Measurements from ENCODE around the gene PPM1J.
A peak's percentile ranks its signal among the peaks of the same experiment; 100 is the strongest.

Gene PPM1J

GRCh38 chr1:112706505-112707220 lies 8.5 kb downstream of the PPM1J start, which contains the start of gene RHOC:
RHOC (minus strand) TSS chr1:112707127; CDS start chr1:112703799, 3,328 bp downstream.
- ATAC-seq (replicated peaks) (peak; percentile 53), DNase-seq (no peak)
- no peaks in the 10 kb centered on the region for H3K9me3 Mint-ChIP-seq
- peaks cover 42 to 49% of the 10 kb centered on the region in 2 donors for H3K4me1 Mint-ChIP-seq (ENCODE audit: low read depth in 2 of 2)
- H3K27me3 Mint-ChIP-seq: no peaks in the 10 kb centered on the region
- H3K4me3 Mint-ChIP-seq: peak within 1 kb of the TSS; percentile 81 to 83
- H3K36me3 Mint-ChIP-seq (ENCODE audit: insufficient read depth): peaks cover 19% of the 10 kb centered on the region
- peak within 1 kb of the TSS; percentile 86 to 93 for H3K27ac Mint-ChIP-seq

GRCh38 chr1:112704934-112705627 lies 10.1 kb downstream of the PPM1J start:
- DNase-seq: peak; percentile 32 to 42 (median 39)
- Mint-ChIP-seq H3K36me3 (ENCODE audit: insufficient read depth) (peaks cover 19% of the 10 kb centered on the region), H3K4me1 (ENCODE audit: low read depth in 2 of 2) (peaks cover 55 to 62% of the 10 kb centered on the region in 2 donors), H3K27me3 (no peaks in the 10 kb centered on the region), H3K27ac (peak overlapping the region; percentile 86 to 93), H3K9me3 (no peaks in the 10 kb centered on the region), H3K4me3 (peak overlapping the region; percentile 81 to 83)
- ATAC-seq (replicated peaks): peak; percentile 71

- DNase-seq: no peak
These were observed 10.7 kb downstream of the PPM1J start for GRCh38 chr1:112704391-112704933.

GRCh38 chr1:112703706-112704105 lies 11.4 kb downstream of the PPM1J start:
- ATAC-seq (replicated peaks) (no peak), DNase-seq (no peak)
- H3K4me1 Mint-ChIP-seq (ENCODE audit: low read depth in 2 of 2): peaks cover 65 to 70% of the 10 kb centered on the region in 2 donors
- H3K27ac Mint-ChIP-seq: peak overlapping the region; percentile 86 to 93
- H3K9me3 Mint-ChIP-seq: no peaks in the 10 kb centered on the region
- H3K27me3 Mint-ChIP-seq: no peaks in the 10 kb centered on the region
- H3K4me3 Mint-ChIP-seq: peak overlapping the region; percentile 81 to 83
- H3K36me3 Mint-ChIP-seq (ENCODE audit: insufficient read depth): peaks cover 29% of the 10 kb centered on the region

More at GRCh38 chr1:112704391-112704933, 10.7 kb downstream of the PPM1J start:
- peaks cover 61 to 68% of the 10 kb centered on the region in 2 donors for H3K4me1 Mint-ChIP-seq (ENCODE audit: low read depth in 2 of 2)
- ATAC-seq (replicated peaks): peak; percentile 13
- peak overlapping the region; percentile 81 to 83 for H3K4me3 Mint-ChIP-seq
- H3K27me3 Mint-ChIP-seq: no peaks in the 10 kb centered on the region
- peak overlapping the region; percentile 86 to 93 for H3K27ac Mint-ChIP-seq
- peaks cover 23% of the 10 kb centered on the region for H3K36me3 Mint-ChIP-seq (ENCODE audit: insufficient read depth)
- H3K9me3 Mint-ChIP-seq: no peaks in the 10 kb centered on the region

GRCh38 chr1:112702420-112703261 lies 12.5 kb downstream of the PPM1J start:
- no peaks in the 10 kb centered on the region for H3K27me3 Mint-ChIP-seq
- H3K27ac Mint-ChIP-seq: peak overlapping the region; percentile 65 to 86
- H3K36me3 Mint-ChIP-seq (ENCODE audit: insufficient read depth): peaks cover 35% of the 10 kb centered on the region
- peak overlapping the region in 1 of 2 donors; percentile 23 for H3K4me3 Mint-ChIP-seq
- DNase-seq (no peak), ATAC-seq (replicated peaks) (no peak)
- H3K9me3 Mint-ChIP-seq: no peaks in the 10 kb centered on the region
- H3K4me1 Mint-ChIP-seq (ENCODE audit: low read depth in 2 of 2): peaks cover 65 to 66% of the 10 kb centered on the region in 2 donors

GRCh38 chr1:112702067-112702395 lies 13.1 kb downstream of the PPM1J start:
- H3K4me1 Mint-ChIP-seq (ENCODE audit: low read depth in 2 of 2): peaks cover 61 to 65% of the 10 kb centered on the region in 2 donors
- peak overlapping the region; percentile 5 to 23 for H3K4me3 Mint-ChIP-seq
- peaks cover 37% of the 10 kb centered on the region for H3K36me3 Mint-ChIP-seq (ENCODE audit: insufficient read depth)
- H3K27me3 Mint-ChIP-seq: no peaks in the 10 kb centered on the region
- DNase-seq (no peak), ATAC-seq (replicated peaks) (no peak)
- H3K27ac Mint-ChIP-seq: peak overlapping the region; percentile 65 to 75
- H3K9me3 Mint-ChIP-seq: no peaks in the 10 kb centered on the region

- Mint-ChIP-seq H3K36me3 (ENCODE audit: insufficient read depth) (peaks cover 36% of the 10 kb centered on the region), H3K4me3 (peak overlapping the region; percentile 19 to 48), H3K27ac (peak overlapping the region; percentile 65 to 75), H3K27me3 (no peaks in the 10 kb centered on the region), H3K9me3 (no peaks in the 10 kb centered on the region), H3K4me1 (ENCODE audit: low read depth in 2 of 2) (peaks cover 64 to 66% of the 10 kb centered on the region in 2 donors)
- ATAC-seq (replicated peaks) (no peak), DNase-seq (no peak)
These were observed 13.7 kb downstream of the PPM1J start for GRCh38 chr1:112701227-112702066.

- H3K4me1 Mint-ChIP-seq (ENCODE audit: low read depth in 2 of 2): peaks cover 56 to 63% of the 10 kb centered on the region in 2 donors
- no peaks in the 10 kb centered on the region for H3K27me3 Mint-ChIP-seq
- peaks cover 29% of the 10 kb centered on the region for H3K36me3 Mint-ChIP-seq (ENCODE audit: insufficient read depth)
- H3K4me3 Mint-ChIP-seq: peak overlapping the region; percentile 19 to 48
- ATAC-seq (replicated peaks) (peak; percentile 54), DNase-seq (peak; percentile 67 to 71 (median 69))
- H3K27ac Mint-ChIP-seq: peak overlapping the region; percentile 65 to 75
- H3K9me3 Mint-ChIP-seq: no peaks in the 10 kb centered on the region
These were observed 14.6 kb downstream of the PPM1J start for GRCh38 chr1:112700290-112701226.

- Mint-ChIP-seq H3K4me1 (ENCODE audit: low read depth in 2 of 2) (peaks cover 46 to 54% of the 10 kb centered on the region in 2 donors), H3K36me3 (ENCODE audit: insufficient read depth) (peaks cover 30% of the 10 kb centered on the region)
- DNase-seq: no peak
These were observed 15.5 kb downstream of the PPM1J start for GRCh38 chr1:112699425-112700144.

GRCh38 chr1:112698366-112699310 lies 16.5 kb downstream of the PPM1J start:
- H3K9me3 Mint-ChIP-seq: no peaks in the 10 kb centered on the region
- peak overlapping the region; percentile 65 to 75 for H3K27ac Mint-ChIP-seq
- peaks cover 38 to 46% of the 10 kb centered on the region in 2 donors for H3K4me1 Mint-ChIP-seq (ENCODE audit: low read depth in 2 of 2)
- H3K27me3 Mint-ChIP-seq: no peaks in the 10 kb centered on the region
- DNase-seq (no peak), ATAC-seq (replicated peaks) (no peak)
- H3K4me3 Mint-ChIP-seq: no peak overlapping the region
- peaks cover 36% of the 10 kb centered on the region for H3K36me3 Mint-ChIP-seq (ENCODE audit: insufficient read depth)

More at GRCh38 chr1:112699425-112700144, 15.5 kb downstream of the PPM1J start:
- Mint-ChIP-seq H3K27me3 (no peaks in the 10 kb centered on the region), H3K9me3 (no peaks in the 10 kb centered on the region), H3K27ac (peak overlapping the region; percentile 65 to 75), H3K4me3 (no peak overlapping the region)
- ATAC-seq (replicated peaks): no peak

Measured in effector memory CD8-positive, alpha-beta T cell (primary cell).